ENCODE measurements around the gene KCNQ2.
A peak's percentile ranks its signal among the peaks of the same experiment; 100 is the strongest.

Gene KCNQ2

DNA sequence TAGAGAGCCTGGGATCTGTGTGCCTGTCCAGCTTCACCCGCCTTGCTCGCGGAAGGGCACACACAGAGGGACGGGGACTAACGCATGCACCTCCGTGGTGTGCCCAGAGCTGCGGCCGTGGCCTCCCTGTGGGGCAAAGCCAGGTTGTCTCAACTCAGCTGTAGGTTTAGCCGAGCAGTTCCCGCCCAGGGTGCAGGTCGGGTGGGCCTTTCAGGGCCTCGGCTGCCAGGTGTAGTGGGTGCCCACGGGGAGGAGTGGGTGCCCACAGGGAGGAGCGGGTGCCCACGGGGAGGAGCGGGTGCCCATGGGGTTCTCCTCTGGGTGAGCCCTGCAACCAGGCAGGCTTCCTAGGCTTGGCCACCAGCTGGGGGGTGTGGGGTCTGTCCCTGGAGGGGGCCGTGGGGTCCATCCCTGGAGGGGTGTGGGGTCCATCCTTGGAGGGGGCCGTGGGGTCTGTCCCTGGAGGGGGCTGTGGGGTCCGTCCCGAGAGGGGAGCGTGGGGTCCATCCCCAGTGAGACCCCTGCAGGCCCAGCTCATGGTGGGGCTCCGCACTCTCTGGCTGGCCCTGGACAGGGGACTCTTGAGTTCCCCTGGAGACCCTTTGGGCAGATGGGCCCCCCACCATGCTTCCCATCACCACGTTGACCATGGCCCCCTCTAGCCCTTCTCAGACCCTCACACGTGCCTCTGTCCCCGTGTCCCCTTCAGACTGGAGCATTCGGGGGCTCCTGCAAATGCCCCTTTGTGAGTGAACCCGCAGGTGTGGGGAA is 73.5 kb downstream of the KCNQ2 start:
- in situ Hi-C loops (cut with MboI; ENCODE audit: low pct_unique_long_range_greater_than_20kb, low sequenced_read_pairs): no loop called here
- no peak for DNase-seq

DNA sequence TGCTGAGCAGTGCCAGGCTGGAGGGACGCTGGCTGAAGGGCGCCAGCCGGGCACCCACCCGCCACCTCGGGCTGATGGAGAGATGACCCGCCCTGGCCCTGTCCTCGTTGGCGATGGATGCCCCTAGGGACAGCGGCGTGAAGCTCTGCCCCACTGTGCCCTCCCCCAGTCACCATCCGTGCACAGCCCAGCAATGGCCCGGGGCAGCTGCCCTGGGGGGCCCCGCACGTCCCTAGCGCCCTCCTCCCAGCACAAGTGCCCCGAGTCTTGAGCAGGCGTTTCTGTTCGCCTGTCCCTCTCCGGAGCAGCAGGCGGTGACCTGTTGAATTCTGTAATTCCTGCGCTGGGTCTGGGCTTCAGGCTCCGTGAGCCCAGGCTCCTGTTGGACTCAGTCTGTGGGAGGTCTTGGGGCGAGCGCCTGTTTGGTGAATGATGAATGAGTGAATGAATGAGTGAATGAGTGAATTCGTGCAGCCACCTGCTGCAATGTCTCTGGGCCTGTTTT is 74.5 kb downstream of the KCNQ2 start:
- in situ Hi-C loops (cut with MboI; ENCODE audit: low pct_unique_long_range_greater_than_20kb, low sequenced_read_pairs): no loop called here
- no peak for DNase-seq

DNA sequence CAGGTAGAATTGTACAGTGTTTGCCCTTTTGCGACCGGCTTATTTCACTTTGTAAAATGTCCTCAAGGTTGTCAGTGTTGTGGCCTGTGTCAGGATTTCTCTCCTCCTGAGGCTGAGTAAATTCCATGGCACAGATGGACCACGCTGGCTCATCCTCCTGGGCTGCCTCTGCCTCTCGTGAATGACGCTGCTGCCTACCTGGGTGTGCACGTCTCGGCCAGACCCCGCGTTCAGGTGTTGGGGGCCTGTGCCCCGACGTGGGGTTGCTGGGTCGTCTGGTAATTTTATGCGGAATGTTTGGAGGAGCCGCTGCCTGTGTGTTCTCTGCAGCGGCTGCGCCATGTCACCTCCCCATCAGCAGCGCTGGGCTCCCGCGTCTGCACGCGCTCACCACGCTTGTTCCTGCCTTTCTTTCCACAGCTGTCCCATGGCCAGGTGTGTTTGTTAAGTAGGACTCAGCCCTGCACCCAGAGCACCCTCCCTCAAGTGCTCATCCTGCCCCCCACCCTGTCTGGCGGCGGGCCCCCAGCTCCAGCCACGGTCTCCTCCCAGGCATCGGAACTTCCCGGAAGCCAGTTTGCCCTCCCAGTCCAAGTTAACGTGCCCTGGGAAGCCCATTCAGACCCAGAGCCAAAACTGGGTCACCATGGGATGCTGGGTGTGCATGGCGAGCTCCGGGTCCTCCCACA is 75.2 kb downstream of the KCNQ2 start:
- in situ Hi-C loops (cut with MboI; ENCODE audit: low pct_unique_long_range_greater_than_20kb, low sequenced_read_pairs): no loop called here
- DNase-seq: no peak

DNA sequence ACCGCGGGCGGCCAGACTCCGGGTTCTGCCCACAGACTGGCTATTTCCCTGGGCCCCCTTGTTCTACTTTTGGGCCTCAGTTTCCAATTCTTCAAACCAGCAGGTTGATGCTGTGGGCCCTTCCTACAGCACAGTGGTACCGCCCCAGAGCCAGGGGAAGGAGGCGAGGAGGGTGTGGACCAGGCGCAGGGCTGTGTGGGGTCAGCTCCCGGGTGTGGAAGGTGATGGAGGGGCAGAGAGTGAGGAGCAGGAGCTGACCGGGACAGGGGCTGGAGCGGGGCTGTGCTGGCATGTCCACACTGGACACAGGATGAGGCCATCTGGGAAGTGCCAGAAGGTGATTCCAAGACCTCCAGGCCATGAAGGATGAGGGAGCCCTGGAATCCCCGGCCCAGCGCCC is 76.2 kb downstream of the KCNQ2 start:
- DNase-seq: no peak
- in situ Hi-C loops (cut with MboI; ENCODE audit: low pct_unique_long_range_greater_than_20kb, low sequenced_read_pairs): no loop called here

DNA sequence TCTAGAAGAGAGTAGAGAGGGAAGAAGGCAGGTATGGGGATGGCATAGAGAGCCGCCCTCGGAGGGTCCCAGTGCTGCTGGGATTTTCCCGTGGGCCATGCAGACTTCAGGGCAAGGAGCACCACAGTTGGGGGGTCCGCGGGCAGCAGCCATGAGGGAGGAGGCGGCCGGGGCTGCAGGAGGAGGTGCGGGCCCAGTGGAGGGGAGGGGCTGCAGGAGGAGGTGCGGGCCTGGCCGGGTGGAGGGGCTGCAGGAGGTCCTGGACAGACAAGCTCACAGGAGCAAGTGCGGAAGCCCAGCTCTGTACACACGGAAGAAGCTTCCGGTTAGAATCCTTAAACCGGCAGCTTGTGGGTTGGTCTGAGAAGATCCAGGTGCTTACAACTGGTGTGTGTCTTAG is 76.7 kb downstream of the KCNQ2 start:
- no peak for DNase-seq
- in situ Hi-C loops (cut with MboI; ENCODE audit: low pct_unique_long_range_greater_than_20kb, low sequenced_read_pairs): no loop called here

DNA sequence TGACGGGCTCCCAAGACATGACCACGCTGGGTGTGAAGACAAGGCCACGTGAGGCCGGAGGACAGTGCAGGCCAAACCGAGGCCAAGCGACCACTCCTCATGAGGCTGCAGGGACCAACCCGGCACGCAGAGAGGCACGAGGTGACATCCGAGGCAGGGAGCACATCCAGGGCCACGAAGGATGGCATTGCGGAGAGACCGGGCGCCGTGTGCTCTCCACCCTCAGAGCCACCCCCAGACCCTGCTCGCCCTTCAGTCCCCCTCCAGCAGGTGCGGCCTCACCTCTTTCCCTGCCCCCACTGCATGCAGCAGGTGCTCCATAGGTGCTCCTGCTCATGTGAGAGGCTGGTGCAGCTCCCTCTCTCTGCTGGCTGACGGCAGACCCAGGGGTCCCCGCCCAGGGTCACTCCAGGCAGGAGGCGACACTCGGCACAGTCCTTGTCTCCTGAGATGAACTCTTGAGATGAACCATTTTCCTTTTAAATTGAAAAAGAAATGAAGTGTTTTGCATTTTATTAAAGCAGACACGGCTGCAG is 77.5 kb downstream of the KCNQ2 start:
- in situ Hi-C loops (cut with MboI; ENCODE audit: low pct_unique_long_range_greater_than_20kb, low sequenced_read_pairs): no loop called here

DNA sequence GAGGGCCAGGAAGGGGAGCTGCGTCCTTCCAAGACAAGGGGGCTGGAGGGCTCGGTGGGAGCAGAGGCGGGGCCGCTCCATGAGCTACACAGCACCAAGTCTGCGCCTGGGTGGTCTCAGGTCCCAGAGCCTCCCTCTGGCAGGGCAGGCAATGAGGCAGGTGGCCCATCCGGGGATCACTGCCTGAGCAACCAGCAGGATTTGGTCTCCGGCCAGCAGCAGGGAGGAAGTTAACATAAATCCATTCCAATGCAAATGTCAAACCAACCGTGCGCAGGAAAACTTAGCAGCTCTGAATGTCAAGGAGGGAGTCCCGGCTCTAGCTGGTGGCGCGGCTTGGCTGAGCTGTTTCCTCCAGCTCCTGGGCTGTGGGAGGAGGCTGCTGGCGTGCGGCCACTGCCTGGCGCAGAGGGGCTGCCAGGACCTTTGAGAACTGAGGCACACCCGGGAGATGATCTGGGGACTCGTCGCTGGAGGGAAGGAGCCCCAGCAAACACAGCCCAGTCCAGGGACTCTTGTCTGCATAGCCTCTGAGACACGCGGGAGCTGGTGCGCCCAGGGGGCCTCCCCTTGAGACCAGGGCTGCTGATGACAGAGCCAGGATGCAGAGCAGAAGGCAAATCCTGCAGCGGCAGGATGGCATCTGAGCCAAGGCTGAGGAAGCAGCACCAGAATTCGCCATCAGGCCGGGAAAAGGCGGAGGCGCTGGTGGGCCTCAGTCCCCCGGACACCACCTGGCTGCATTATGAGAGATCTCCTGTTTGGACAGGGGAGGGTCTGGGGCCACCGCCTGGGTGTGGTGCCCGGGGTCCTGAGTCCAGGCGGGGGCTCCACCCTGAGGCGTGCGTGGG is 78.2 kb downstream of the KCNQ2 start:
- DNase-seq: no peak
- in situ Hi-C loops (cut with MboI; ENCODE audit: low pct_unique_long_range_greater_than_20kb, low sequenced_read_pairs): no loop called here

More for the DNA sequence above, 77.5 kb downstream of the KCNQ2 start:
- DNase-seq: no peak

DNA sequence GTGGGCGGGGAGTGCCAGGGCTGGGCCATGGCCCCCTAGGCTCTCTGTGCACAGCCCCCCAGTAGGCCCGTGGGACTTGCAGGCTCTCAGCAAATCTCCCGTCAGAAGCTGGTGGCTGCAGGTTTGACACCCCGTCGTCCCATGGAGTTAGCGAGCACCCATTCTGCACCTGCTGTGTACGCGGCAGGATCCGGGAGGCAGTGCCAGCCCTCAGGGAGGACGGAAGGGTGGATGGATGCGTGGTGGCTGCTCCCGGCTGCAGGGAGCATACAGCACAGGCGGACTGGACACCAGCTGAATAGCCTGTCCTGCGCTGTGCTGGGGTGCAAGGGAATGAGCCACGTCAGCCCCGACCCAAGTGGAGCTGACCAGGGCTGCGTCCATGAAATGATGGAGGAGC is 78.9 kb downstream of the KCNQ2 start:
- in situ Hi-C loops (cut with MboI; ENCODE audit: low pct_unique_long_range_greater_than_20kb, low sequenced_read_pairs): no loop called here
- DNase-seq: no peak

DNA sequence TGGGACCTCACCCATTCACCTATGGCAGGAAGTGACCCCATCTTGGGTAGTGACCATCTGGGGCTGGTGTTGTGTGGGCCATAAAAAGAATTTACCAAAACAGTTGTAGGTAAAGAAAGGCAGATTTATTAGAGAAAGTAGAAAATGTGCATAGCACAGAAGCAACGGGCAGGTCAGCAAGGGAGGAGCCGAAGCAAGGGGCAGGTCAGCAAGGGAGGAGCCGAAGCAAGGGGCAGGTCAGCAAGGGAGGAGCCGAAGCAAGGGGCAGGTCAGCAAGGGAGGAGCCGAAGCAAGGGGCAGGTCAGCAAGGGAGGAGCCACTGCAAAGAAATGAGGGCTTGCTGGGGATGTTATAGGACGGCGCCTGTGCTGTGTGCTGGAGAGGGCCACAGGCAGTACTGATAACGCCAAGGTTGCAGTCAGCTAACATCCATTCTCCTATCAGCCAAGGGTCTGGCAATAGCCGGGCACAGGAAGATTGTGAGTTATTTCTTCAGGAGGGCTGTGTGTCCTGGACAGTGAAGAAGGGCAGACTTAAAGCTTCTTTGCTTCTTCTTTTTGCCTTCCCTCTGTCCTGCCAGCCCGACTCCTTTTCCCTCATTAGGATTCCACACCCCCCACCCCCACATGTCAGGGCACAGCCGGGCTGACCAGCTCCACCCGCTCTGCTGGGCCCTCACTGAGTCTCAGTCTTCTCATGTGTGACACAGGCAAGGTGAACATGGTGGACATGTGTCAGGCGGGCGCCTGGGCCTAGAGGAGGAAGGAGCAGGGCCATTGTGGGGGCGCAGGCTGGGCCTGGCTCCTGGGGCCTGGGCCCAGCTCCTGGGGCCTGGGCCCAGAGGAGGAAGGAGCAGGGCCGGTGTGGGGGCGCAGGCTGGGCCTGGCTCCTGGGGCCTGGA is 79.7 kb downstream of the KCNQ2 start:
- no peak for DNase-seq
- in situ Hi-C loops (cut with MboI; ENCODE audit: low pct_unique_long_range_greater_than_20kb, low sequenced_read_pairs): no loop called here

DNA sequence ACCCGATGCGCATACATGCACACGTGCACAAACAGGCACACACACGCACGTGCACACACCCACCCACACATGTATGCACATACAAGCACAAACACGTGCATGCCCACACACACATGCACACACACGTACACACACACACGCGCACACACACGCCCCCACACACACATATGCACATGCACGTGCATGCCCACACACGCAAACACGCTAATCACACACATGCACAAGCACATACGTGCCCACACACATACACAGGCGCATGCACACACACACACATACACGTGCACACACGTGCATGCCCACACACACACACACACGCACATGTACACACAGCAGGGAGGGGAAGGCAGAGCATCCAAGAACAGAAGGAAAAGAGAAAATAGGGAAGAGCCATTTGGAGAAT is 84.5 kb downstream of the KCNQ2 start:
- DNase-seq: no peak
- in situ Hi-C loops (cut with MboI; ENCODE audit: low pct_unique_long_range_greater_than_20kb, low sequenced_read_pairs): no loop called here

DNA sequence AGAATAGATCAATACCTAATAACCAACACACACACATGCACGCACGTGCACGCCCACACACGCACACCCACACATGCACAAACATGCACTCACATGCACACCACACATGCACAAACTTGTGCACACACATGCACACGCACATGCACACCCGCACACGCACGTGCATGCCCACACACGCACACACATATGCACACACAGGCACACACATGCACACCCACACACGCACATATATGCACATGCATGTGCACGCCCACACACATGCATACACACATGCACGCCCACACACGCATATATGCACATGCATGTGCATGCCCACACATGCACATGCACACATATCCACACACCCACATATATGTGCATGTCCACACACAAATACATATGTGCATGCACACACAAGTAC is 85.1 kb downstream of the KCNQ2 start:
- in situ Hi-C loops (cut with MboI; ENCODE audit: low pct_unique_long_range_greater_than_20kb, low sequenced_read_pairs): no loop called here
- no peak for DNase-seq

DNA sequence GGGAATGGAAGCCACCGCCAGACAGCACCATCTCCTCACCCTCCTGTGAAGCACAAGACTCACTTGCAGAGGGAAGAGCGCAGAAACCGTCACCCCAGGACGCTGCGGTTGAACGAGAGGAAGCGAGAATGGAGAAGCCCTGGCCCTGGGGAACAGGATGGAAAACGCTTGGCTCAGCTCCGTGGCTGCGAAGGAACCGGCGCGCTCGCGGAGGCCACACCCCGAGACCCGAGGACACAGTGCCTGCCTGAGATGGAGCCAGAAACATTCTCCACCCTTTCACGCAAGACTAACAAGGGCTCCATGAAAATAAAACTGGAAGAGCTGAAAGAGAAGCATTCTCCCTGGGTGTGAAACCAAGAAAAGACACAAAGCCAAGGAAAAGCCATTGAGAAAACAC is 86.0 kb downstream of the KCNQ2 start:
- no peak for DNase-seq
- in situ Hi-C loops (cut with MboI; ENCODE audit: low pct_unique_long_range_greater_than_20kb, low sequenced_read_pairs): no loop called here

DNA sequence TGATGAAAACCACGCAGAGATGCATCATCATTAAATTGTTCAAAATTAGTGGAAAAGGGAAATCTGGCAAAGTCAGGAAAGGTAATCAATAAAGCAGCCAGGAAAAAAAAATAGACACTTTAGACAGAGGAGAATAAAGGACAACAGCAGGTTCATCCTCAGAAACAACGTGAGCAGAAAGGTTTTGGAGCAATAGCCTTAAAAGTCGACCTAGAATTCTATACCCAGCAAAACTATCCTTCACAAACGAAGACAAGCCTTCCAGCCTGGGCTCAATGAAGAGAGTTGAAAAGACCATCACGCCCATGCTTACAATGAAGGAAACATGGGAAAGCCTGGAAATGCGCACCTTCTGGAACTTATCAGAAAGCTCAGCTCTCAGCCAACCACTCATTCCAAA is 86.6 kb downstream of the KCNQ2 start:
- in situ Hi-C loops (cut with MboI; ENCODE audit: low pct_unique_long_range_greater_than_20kb, low sequenced_read_pairs): no loop called here
- DNase-seq: no peak

DNA sequence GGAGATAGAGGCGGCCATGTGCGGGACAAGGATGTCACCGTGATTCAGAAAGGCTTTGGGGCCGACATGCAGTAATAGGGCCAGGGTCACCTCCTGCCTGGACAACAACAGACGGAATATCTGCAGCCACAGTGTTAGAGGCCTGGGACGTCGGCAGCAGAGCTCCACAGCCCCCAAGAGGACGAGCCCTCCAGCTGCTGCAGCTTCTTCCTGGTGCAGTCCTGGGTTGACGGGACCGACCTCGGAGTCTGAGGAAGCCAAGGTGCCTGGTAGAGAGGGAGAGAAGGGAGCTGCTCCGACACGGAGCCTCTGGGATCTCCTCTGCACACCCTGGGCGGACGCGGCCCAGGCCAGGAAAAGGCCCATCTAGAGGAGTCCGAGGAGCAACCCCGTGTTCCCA is 88.1 kb downstream of the KCNQ2 start:
- DNase-seq: no peak
- in situ Hi-C loops (cut with MboI; ENCODE audit: low pct_unique_long_range_greater_than_20kb, low sequenced_read_pairs): no loop called here

DNA sequence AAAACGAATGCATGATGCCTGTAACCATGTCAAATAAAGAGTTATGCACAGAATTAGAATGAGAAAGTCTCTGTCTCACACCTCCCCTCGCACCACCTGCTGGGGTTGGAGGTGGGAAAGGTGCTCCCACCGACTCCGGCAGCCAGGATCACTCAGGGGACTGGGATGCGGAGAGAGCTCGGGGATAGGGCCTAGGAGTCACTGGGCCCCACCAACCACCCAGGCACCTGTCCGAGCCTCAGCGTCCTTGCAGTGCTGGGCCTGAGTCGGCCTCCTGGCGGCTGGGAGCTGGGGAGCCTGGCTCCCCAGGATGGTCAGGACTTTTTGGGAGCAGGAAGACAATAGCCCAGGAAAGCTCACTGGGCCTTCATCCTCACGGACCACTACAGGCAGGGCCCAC is 88.9 kb downstream of the KCNQ2 start:
- DNase-seq: no peak
- in situ Hi-C loops (cut with MboI; ENCODE audit: low pct_unique_long_range_greater_than_20kb, low sequenced_read_pairs): no loop called here

DNA sequence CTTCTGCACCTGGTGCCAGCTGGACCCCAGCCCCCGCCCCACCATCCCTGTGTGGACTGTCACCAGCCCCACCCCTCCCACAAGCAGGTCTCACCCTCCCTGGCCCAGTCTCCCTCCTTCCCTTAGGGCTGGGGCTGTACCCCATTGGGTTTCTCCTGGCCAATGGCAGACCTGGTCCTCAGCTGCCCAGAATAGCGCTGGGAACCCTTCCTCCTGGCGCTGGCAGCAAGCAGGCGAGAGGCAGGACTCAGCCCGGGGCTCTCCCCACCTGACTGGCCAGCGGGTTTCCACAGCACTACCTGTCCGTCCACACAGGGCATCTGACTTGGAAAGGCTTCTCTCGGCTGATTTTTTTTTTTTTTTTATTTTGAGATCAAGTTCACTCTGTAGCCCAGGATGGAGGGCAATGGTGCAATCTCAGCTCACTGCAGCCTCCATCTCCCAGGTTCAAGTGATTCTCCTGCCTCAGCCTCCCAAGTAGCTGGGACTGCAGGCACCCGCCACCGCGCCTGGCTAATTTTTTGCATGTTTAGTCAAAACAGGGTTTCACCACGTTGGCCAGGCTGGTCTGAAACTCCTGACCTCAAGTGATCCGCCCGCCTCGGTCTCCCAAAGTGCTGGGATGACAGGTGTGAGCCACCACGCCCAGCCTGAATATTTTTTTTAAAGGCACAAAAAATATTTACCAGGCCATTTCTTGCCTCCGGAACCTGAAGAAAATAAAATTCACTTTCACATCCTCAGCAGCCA is 89.7 kb downstream of the KCNQ2 start:
- DNase-seq: no peak
- in situ Hi-C loops (cut with MboI; ENCODE audit: low pct_unique_long_range_greater_than_20kb, low sequenced_read_pairs): no loop called here

DNA sequence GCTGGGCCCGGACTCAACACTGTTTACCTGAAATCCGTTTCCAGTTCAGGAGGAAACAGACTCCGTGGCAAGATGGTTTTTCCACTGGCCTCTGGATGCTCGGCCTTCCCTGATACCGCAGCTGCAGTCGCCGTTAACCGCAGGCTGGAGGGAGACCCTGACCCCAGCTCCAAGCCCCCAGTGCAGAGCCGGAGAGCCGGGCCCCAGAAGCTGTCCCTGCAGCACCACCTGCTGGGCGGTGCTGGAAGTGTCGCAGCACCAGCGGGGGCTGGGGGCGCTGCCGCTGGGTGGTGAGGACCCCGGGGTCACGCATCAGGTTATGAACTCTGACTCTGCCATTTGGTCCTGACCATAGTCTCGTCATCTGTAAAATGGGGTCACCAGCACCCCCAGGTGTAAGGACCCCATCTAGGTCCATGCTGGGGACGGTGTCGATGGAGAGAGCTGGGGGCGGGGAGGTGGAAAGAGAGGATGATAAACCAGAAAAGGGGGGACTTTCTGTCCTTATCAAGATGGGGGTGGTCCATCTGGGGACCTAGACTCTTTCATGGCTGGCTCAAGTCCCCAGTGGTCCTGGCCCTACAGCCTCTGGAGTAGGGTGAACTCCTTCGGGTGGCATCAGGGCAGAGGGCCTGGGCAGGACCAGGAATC is 90.5 kb downstream of the KCNQ2 start:
- peak; percentile 34 for DNase-seq
- in situ Hi-C loops (cut with MboI; ENCODE audit: low pct_unique_long_range_greater_than_20kb, low sequenced_read_pairs): no loop called here

All from KBM-7 (cell line).